HG03432 (cell line): Measurements from ENCODE around the gene ATG9B.

Experiments used
- ATAC-seq: cut with Tn5 transposase; IDR thresholded peaks from one replicate; pipeline ENCODE4 v1.9.1; 2021; ENCODE audit warnings: mild to moderate bottlenecking, moderate library complexity; ENCODE audit not compliant: unreplicated experiment

Gene ATG9B

GRCh38 chr7:150988230-150989226 lies 35.8 kb downstream of the ATG9B start:
- ATAC-seq, result no peak

GRCh38 chr7:150986556-150986955 lies 37.7 kb downstream of the ATG9B start:
- ATAC-seq, result no peak

- peak; percentile 38 for ATAC-seq
These were observed 38.2 kb downstream of the ATG9B start for GRCh38 chr7:150986099-150986512.

GRCh38 chr7:150983893-150984368 lies 40.4 kb downstream of the ATG9B start:
- no peak for ATAC-seq

- ATAC-seq, result no peak
These were observed 41.9 kb downstream of the ATG9B start for GRCh38 chr7:150982351-150982750.

- ATAC-seq, result no peak
These were observed 42.6 kb downstream of the ATG9B start for GRCh38 chr7:150981644-150982043.

GRCh38 chr7:150980663-150981062 lies 43.6 kb downstream of the ATG9B start:
- no peak for ATAC-seq

- ATAC-seq, result no peak
These were observed 44.4 kb downstream of the ATG9B start for GRCh38 chr7:150979713-150980390.

GRCh38 chr7:150978126-150978789 lies 46.0 kb downstream of the ATG9B start, which contains the start of gene KCNH2:
TSS of gene KCNH2 (minus strand) at chr7:150978321. CDS start at chr7:150977913, 408 bp downstream.
- ATAC-seq, result no peak

GRCh38 chr7:150977382-150978125 lies 46.7 kb downstream of the ATG9B start:
- no peak for ATAC-seq

- no peak for ATAC-seq
These were observed 47.5 kb downstream of the ATG9B start for GRCh38 chr7:150976529-150977381.

GRCh38 chr7:150975536-150976319 lies 48.6 kb downstream of the ATG9B start:
- no peak for ATAC-seq

GRCh38 chr7:150974468-150975391 lies 49.6 kb downstream of the ATG9B start:
- ATAC-seq, result peak; percentile 61

- no peak for ATAC-seq
These were observed 50.5 kb downstream of the ATG9B start for GRCh38 chr7:150973571-150974451.

- ATAC-seq, result no peak
These were observed 51.6 kb downstream of the ATG9B start for GRCh38 chr7:150972741-150973140.

- ATAC-seq, result no peak
These were observed 52.2 kb downstream of the ATG9B start for GRCh38 chr7:150972023-150972468.
